ENCODE measurements around the gene DYTN.
"Not testable (repeated sequence)": the region's sequence is repeated elsewhere in the genome, so short reads cannot be mapped to it uniquely, and the experiment has no call there.

DYTN gene

GRCh38 chr2:206716623-206717022 is 1.6 kb downstream of the DYTN start:
- H3K4me2 ChIP-seq (ENCODE audit: insufficient read depth, low read length): no peak overlapping the region
- no peak for ATAC-seq (ENCODE audit: insufficient read depth, low read depth)
- H4K20me1 ChIP-seq (ENCODE audit: insufficient read depth, low read length): no peaks in the 10 kb centered on the region
- no peak for TF ChIP-seq EZH2 (IDR thresholded peaks at IDR 0.05; ENCODE audit: borderline replicate concordance, low read depth, low read length, severe bottlenecking)
- H3K27me3 ChIP-seq (ENCODE audit: insufficient read depth, low read length, poor library complexity): no peaks in the 10 kb centered on the region
- H3K36me3 ChIP-seq (ENCODE audit: insufficient read depth, low read length): no peaks in the 10 kb centered on the region
- no peak overlapping the region for H2AFZ ChIP-seq (ENCODE audit: low read depth, low read length)
- H3K79me2 ChIP-seq (ENCODE audit: insufficient read depth, low read length): no peaks in the 10 kb centered on the region
- no peak for DNase-seq
- H3K9ac ChIP-seq (ENCODE audit: low read depth, low read length): no peak overlapping the region
- H3K27ac ChIP-seq (ENCODE audit: low read length): no peak overlapping the region
- H3K4me1 ChIP-seq (ENCODE audit: insufficient read depth, low read length): no peaks in the 10 kb centered on the region
- no peak overlapping the region for H3K4me3 ChIP-seq (ENCODE audit: low read depth in 1 of 2, low read length in 2 of 2)
- H3K9me3 ChIP-seq (ENCODE audit: insufficient read depth, low read length, severe bottlenecking): no peaks in the 10 kb centered on the region

- not testable (repeated sequence) for DNase-seq; ATAC-seq (ENCODE audit: insufficient read depth, low read depth); H3K36me3 ChIP-seq (ENCODE audit: insufficient read depth, low read length); H3K27ac ChIP-seq (ENCODE audit: low read length); H3K9ac ChIP-seq (ENCODE audit: low read depth, low read length); H4K20me1 ChIP-seq (ENCODE audit: insufficient read depth, low read length); H3K4me3 ChIP-seq (ENCODE audit: low read depth in 1 of 2, low read length in 2 of 2); H3K27me3 ChIP-seq (ENCODE audit: insufficient read depth, low read length, poor library complexity); H2AFZ ChIP-seq (ENCODE audit: low read depth, low read length); H3K79me2 ChIP-seq (ENCODE audit: insufficient read depth, low read length); H3K4me2 ChIP-seq (ENCODE audit: insufficient read depth, low read length); H3K4me1 ChIP-seq (ENCODE audit: insufficient read depth, low read length); H3K9me3 ChIP-seq (ENCODE audit: insufficient read depth, low read length, severe bottlenecking)
These were observed 3.0 kb downstream of the DYTN start for GRCh38 chr2:206715183-206715582.

GRCh38 chr2:206713746-206714145 is 4.5 kb downstream of the DYTN start:
- H3K4me1 ChIP-seq (ENCODE audit: insufficient read depth, low read length): no peaks in the 10 kb centered on the region
- no peak overlapping the region for H3K9ac ChIP-seq (ENCODE audit: low read depth, low read length)
- no peaks in the 10 kb centered on the region for H3K79me2 ChIP-seq (ENCODE audit: insufficient read depth, low read length)
- no peak overlapping the region for H3K27ac ChIP-seq (ENCODE audit: low read length)
- no peak overlapping the region for H3K4me3 ChIP-seq (ENCODE audit: low read depth in 1 of 2, low read length in 2 of 2)
- H3K27me3 ChIP-seq (ENCODE audit: insufficient read depth, low read length, poor library complexity): no peaks in the 10 kb centered on the region
- no peak overlapping the region for H2AFZ ChIP-seq (ENCODE audit: low read depth, low read length)
- no peak for DNase-seq
- H4K20me1 ChIP-seq (ENCODE audit: insufficient read depth, low read length): no peaks in the 10 kb centered on the region
- no peaks in the 10 kb centered on the region for H3K36me3 ChIP-seq (ENCODE audit: insufficient read depth, low read length)
- no peaks in the 10 kb centered on the region for H3K9me3 ChIP-seq (ENCODE audit: insufficient read depth, low read length, severe bottlenecking)
- no peak for ATAC-seq (ENCODE audit: insufficient read depth, low read depth)
- no peak overlapping the region for H3K4me2 ChIP-seq (ENCODE audit: insufficient read depth, low read length)
- TF ChIP-seq CTCF (IDR thresholded peaks at IDR 0.05; ENCODE audit: borderline replicate concordance, extremely low read depth, low read length, poor library complexity, severe bottlenecking): no peak
- no peak for TF ChIP-seq EZH2 (IDR thresholded peaks at IDR 0.05; ENCODE audit: borderline replicate concordance, low read depth, low read length, severe bottlenecking)

GRCh38 chr2:206708286-206708685 is 9.9 kb downstream of the DYTN start:
- TF ChIP-seq EZH2 (IDR thresholded peaks at IDR 0.05; ENCODE audit: borderline replicate concordance, low read depth, low read length, severe bottlenecking) (no peak), CTCF (IDR thresholded peaks at IDR 0.05; ENCODE audit: borderline replicate concordance, extremely low read depth, low read length, poor library complexity, severe bottlenecking) (no peak)
- H3K9ac ChIP-seq (ENCODE audit: low read depth, low read length): no peak overlapping the region
- H2AFZ ChIP-seq (ENCODE audit: low read depth, low read length): no peak overlapping the region
- no peaks in the 10 kb centered on the region for H3K36me3 ChIP-seq (ENCODE audit: insufficient read depth, low read length)
- no peaks in the 10 kb centered on the region for H3K9me3 ChIP-seq (ENCODE audit: insufficient read depth, low read length, severe bottlenecking)
- no peak overlapping the region for H3K4me3 ChIP-seq (ENCODE audit: low read depth in 1 of 2, low read length in 2 of 2)
- no peak overlapping the region for H3K27ac ChIP-seq (ENCODE audit: low read length)
- peaks cover 3% of the 10 kb centered on the region for H3K27me3 ChIP-seq (ENCODE audit: insufficient read depth, low read length, poor library complexity)
- no peak for DNase-seq
- no peaks in the 10 kb centered on the region for H3K79me2 ChIP-seq (ENCODE audit: insufficient read depth, low read length)
- H3K4me2 ChIP-seq (ENCODE audit: insufficient read depth, low read length): no peak overlapping the region
- no peaks in the 10 kb centered on the region for H3K4me1 ChIP-seq (ENCODE audit: insufficient read depth, low read length)
- ATAC-seq (ENCODE audit: insufficient read depth, low read depth): no peak
- no peaks in the 10 kb centered on the region for H4K20me1 ChIP-seq (ENCODE audit: insufficient read depth, low read length)

All from DND-41 (cell line).